GM21528 (cell line): ENCODE data around the gene TAAR1.
"Not testable (repeated sequence)": the region's sequence is repeated elsewhere in the genome, so short reads cannot be mapped to it uniquely, and the experiment has no call there.

Source experiments
- ATAC-seq: cut with Tn5 transposase; IDR thresholded peaks from one replicate; pipeline ENCODE4 v1.9.1; 2021; ENCODE audit warnings: mild to moderate bottlenecking, moderate library complexity; ENCODE audit not compliant: unreplicated experiment, low FRiP score

TAAR1 gene

GRCh38 chr6:132659082-132659481, at the start of gene TAAR1:
TSS of gene TAAR1 (minus strand) at chr6:132659182. CDS start at chr6:132646003, 13,179 bp downstream.
- no peak for ATAC-seq

DNA sequence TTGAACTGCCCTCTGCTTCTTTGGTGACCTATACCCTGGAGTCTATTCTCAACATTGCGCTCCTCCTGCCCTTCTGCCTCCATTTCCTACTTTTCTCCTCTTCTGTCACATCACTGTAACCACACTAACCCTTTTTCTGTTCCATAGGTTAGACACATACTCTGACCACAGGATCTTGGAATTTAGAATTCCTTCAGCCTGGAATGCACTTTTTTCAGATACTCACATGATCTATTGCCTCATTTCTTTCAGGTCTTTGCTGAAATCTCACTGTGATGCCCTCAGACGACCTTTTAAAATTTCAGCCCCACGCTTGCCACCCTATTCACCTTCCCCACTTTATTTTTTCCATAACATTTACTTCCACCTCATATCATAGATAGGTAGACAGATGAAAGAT, 49.8 kb upstream of the TAAR1 start:
- no peak for ATAC-seq

- ATAC-seq, result no peak
These were observed 49.0 kb upstream of the TAAR1 start for GRCh38 chr6:132708002-132708401.

- not testable (repeated sequence) for ATAC-seq
These were observed 47.8 kb upstream of the TAAR1 start for GRCh38 chr6:132706756-132707155.

DNA sequence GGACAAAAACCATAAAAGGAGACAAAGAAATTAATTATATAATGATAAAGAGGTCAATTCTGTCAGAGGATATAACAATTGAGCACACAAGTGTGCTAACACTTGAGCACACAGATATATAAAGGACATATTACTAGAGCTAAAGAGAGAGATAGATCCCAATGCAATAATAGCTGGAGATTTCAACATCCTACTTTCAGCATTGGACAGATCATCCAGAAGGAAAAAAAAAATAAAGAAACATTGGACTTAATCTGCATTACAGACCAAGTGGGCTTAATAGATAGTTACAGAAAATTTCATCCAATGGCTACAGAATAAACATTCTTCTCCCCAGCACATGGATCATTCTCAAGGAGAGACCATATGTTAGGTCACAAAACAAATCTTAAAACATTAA, 45.0 kb upstream of the TAAR1 start:
- no peak for ATAC-seq

GRCh38 chr6:132698608-132699007, 39.6 kb upstream of the TAAR1 start:
- no peak for ATAC-seq

- ATAC-seq, result no peak
These were observed 36.8 kb upstream of the TAAR1 start for GRCh38 chr6:132695773-132696172.

GRCh38 chr6:132693478-132693877, 34.5 kb upstream of the TAAR1 start:
- no peak for ATAC-seq

DNA sequence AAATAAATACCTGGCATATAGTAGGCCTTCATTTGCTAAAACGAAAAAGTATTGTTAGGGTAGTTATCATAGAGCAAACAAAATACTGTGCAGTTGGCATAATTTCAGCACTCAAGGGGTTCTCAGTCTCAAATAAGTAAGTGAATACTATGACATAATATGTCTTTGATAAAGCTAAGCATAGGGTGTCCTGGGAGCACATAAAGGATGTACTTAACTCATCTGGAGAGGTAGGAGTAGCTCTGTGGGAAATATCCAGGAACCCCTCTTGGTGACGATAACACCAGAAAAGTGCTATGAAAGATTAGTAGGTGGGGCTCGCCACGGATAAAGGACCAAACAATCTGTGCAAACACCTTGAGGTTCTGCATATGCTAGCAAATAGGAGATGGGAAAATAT, 31.7 kb upstream of the TAAR1 start:
- no peak for ATAC-seq

DNA sequence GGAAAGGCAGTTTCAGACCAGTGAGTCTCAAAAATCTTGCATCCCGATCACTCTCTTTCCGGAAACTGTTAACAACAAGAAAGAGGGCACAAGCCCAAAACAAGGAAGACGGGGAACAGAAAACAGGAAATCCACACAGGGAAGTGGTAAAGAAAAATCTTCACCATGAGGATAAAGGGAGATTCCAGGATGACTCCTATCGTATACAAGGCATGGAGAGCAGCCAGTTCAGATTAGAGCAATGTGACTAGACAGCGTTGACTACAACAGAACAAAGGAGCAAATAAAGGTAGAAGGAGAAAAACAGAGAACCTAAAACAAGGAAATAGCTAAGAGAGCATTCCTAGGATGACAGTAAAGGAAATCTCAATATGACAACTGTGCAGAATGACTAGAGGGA, 28.3 kb upstream of the TAAR1 start:
- ATAC-seq, result no peak

GRCh38 chr6:132686531-132686930, 27.5 kb upstream of the TAAR1 start:
- ATAC-seq, result no peak

GRCh38 chr6:132685009-132685408, 26.0 kb upstream of the TAAR1 start:
- no peak for ATAC-seq

GRCh38 chr6:132684272-132684671, 25.3 kb upstream of the TAAR1 start:
- no peak for ATAC-seq

GRCh38 chr6:132683543-132683942, 24.6 kb upstream of the TAAR1 start:
- no peak for ATAC-seq

DNA sequence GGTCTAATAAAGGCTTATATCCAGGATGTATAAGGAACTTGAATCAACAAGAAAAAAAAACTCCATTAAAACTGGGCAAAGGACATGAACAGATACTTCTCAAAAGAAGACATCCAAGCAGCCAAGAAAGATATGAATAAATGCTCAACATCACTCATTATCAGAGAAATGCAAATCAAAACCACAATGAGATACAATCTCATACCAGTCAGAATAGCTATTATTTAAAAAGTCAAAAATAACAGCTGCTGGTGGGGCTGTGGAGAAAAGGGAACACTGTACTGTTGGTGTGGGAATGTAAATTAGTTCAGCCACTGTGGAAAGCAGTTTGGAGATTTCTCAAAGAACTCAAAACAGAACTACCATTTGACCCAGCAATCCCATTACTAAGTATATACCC, 20.1 kb upstream of the TAAR1 start:
- not testable (repeated sequence) for ATAC-seq

DNA sequence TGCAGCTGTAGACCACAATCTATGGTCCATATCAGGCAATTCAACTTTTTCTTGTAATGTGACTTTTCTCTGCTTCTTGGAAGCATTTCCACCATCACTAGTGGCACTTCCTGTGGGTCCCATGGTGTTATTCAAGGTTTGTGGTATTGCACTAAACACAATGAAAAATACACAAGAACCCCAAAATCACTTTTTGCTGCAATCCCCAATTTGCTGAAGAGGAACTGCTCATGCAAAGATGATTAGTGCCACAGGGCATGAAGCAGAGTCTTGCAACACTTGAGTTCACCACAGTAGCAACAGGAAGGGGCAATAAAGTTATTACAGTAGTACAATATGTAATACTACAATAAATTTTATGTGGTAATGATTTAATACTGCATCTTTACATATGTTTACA, 16.8 kb upstream of the TAAR1 start:
- no peak for ATAC-seq

GRCh38 chr6:132675002-132675401, 16.0 kb upstream of the TAAR1 start:
- ATAC-seq, result no peak

- no peak for ATAC-seq
These were observed 14.6 kb upstream of the TAAR1 start for GRCh38 chr6:132673376-132674094.

DNA sequence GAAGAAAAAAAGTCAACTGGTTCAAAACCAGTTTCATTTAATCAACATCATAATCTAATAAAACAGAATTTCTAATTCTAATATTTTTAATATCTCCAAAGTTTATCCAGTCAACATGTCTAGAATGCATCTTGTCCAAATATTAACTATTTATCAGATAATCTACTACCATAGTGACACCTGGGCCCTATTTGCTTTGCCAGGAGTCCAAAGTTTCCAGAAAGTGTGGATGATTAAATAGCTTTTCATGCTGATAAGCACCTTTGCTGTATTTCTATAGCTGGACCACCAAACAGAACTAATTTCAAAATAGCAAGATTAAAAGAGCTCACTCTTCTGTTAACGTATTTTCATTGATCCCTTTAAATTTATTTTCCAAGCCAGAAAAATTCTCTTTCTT, 12.3 kb upstream of the TAAR1 start:
- no peak for ATAC-seq

- peak; percentile 71 for ATAC-seq
These were observed 10.8 kb upstream of the TAAR1 start for GRCh38 chr6:132669690-132670291.

DNA sequence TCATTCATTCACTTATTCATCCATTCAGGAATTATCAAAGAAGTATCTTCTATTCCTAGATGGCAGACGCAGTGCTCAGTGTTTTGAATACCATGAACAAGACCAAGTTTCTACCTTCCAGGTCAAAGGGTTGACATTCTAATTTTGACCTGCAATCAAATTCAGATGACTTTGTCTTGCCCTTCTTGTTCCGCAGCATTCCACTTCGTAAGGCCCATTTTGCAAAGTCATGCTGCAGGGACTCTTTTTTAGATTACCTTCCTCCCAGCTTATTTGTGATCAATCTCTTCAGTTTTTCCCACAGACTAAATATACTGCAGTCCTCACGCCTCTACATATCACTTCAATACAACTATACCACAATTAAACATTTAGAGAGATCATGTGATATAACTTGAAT, 7.1 kb upstream of the TAAR1 start:
- ATAC-seq, result no peak

DNA sequence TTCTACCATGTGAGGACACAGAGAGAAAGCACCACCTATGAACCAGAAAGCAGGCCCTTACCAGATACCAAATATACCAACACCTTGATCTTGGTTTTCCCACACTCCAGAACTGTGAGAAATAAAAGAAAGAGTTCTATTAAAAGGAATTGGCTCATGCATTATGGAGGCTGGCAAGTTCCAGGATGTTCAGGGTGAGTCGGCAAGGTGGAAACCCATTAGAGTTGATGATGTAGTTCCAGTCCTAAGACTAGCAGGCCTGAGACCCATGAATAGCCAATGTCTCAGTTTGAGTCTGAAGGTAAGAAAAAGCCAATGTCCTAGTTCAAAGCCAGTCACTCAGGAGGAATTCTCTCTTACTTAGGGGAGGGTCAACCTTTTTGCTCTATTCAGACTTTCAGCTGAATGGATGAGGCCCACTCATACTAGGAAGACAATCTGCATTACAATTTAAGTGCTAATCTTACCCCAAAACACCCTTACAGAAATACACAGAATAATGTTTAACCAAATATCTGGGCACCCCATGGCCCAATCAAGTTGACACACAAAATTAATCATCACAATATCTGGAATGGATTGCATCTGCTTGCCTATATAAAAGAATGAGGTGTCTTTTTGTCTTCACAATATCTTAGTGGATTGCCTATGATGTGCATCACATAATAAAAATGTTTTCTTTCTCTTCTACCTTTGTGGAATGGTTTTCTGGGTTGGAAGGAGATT, 5.5 kb upstream of the TAAR1 start:
- ATAC-seq, result no peak
